HT-29 (cell line): ENCODE data around the gene LIN52. TPM values are rescaled to one million over a fixed set of nuclear protein-coding genes. Genes with fewer than 3 reads are reported as not detected.
"Not testable (repeated sequence)": the region's sequence is repeated elsewhere in the genome, so short reads cannot be mapped to it uniquely, and the experiment has no call there.

Experiments
- DNase-seq: peaks from one replicate; pipeline ENCODE4 v3.0.0-alpha.2; 2015; ENCODE audit warnings: low spot score
- total RNA-seq: library from RNA; depleted of rRNA; stranded (reverse); fragments of >200 nt; shearing (Covaris generic); gene quantifications from 2 replicates; pipeline ENCODE4 v1.2.3, GENCODE V29; 2014

The LIN52 gene
- total RNA-seq, 1 experiment from 2014 or later, result 4.4 TPM

GRCh38 chr14:74109369-74109768 lies 24.6 kb downstream of the LIN52 start:
- DNase-seq, result no peak

GRCh38 chr14:74111395-74112216 lies 26.9 kb downstream of the LIN52 start:
- peak; percentile 59 for DNase-seq

GRCh38 chr14:74125487-74125886 lies 40.7 kb downstream of the LIN52 start:
- not testable (repeated sequence) for DNase-seq

GRCh38 chr14:74126315-74127013 lies 41.7 kb downstream of the LIN52 start:
- DNase-seq, result no peak

GRCh38 chr14:74127634-74128033 lies 42.9 kb downstream of the LIN52 start:
- no peak for DNase-seq

- DNase-seq, result no peak
These were observed 49.2 kb downstream of the LIN52 start for GRCh38 chr14:74133833-74134481.

- DNase-seq, result no peak
These were observed 49.7 kb downstream of the LIN52 start for GRCh38 chr14:74134484-74134883.

GRCh38 chr14:74135426-74135825 lies 50.7 kb downstream of the LIN52 start:
- no peak for DNase-seq

- DNase-seq, result peak; percentile 54
These were observed 55.7 kb downstream of the LIN52 start for GRCh38 chr14:74140374-74140850.

- DNase-seq, result no peak
These were observed 56.9 kb downstream of the LIN52 start for GRCh38 chr14:74141703-74142102.

- no peak for DNase-seq
These were observed 57.8 kb downstream of the LIN52 start for GRCh38 chr14:74142523-74142922.

GRCh38 chr14:74144789-74145188 lies 60.0 kb downstream of the LIN52 start:
- DNase-seq, result no peak

- no peak for DNase-seq
These were observed 62.8 kb downstream of the LIN52 start for GRCh38 chr14:74147571-74147970.

- DNase-seq, result no peak
These were observed 63.9 kb downstream of the LIN52 start for GRCh38 chr14:74148705-74149104.

GRCh38 chr14:74155287-74155686 lies 70.5 kb downstream of the LIN52 start:
- no peak for DNase-seq

GRCh38 chr14:74155749-74156148 lies 71.0 kb downstream of the LIN52 start:
- DNase-seq, result no peak

GRCh38 chr14:74160763-74161162 lies 76.0 kb downstream of the LIN52 start:
- no peak for DNase-seq

- no peak for DNase-seq
These were observed 76.9 kb downstream of the LIN52 start for GRCh38 chr14:74161526-74162158.

GRCh38 chr14:74169906-74170305 lies 85.2 kb downstream of the LIN52 start:
- no peak for DNase-seq

GRCh38 chr14:74176400-74176793 lies 91.6 kb downstream of the LIN52 start:
- DNase-seq, result no peak

- no peak for DNase-seq
These were observed 95.1 kb downstream of the LIN52 start for GRCh38 chr14:74179856-74180255.
